GM19025 (cell line): Measurements from ENCODE around the gene CSTF1.

ENCODE experiments used
- ATAC-seq: cut with Tn5 transposase; IDR thresholded peaks from one replicate; pipeline ENCODE4 v1.9.1; 2021; ENCODE audit warnings: mild to moderate bottlenecking, low read depth, moderate library complexity; ENCODE audit not compliant: unreplicated experiment

CSTF1 gene

GRCh38 chr20:56426026-56426425, 33.6 kb downstream of the CSTF1 start:
- ATAC-seq = no peak

GRCh38 chr20:56426926-56427325, 34.5 kb downstream of the CSTF1 start:
- ATAC-seq = no peak

GRCh38 chr20:56427797-56428196, 35.4 kb downstream of the CSTF1 start:
- ATAC-seq = no peak

GRCh38 chr20:56428410-56428809, 36.0 kb downstream of the CSTF1 start:
- no peak for ATAC-seq

- ATAC-seq = no peak
These were observed 36.4 kb downstream of the CSTF1 start for GRCh38 chr20:56428881-56429280.

- ATAC-seq = no peak
These were observed 37.1 kb downstream of the CSTF1 start for GRCh38 chr20:56429502-56429901.

- no peak for ATAC-seq
These were observed 37.5 kb downstream of the CSTF1 start for GRCh38 chr20:56429941-56430340.

- ATAC-seq = no peak
These were observed 38.0 kb downstream of the CSTF1 start for GRCh38 chr20:56430461-56430860.

GRCh38 chr20:56430957-56431356, 38.5 kb downstream of the CSTF1 start:
- ATAC-seq = no peak

- no peak for ATAC-seq
These were observed 39.0 kb downstream of the CSTF1 start for GRCh38 chr20:56431471-56431870.

GRCh38 chr20:56433221-56433879, 40.9 kb downstream of the CSTF1 start:
- no peak for ATAC-seq

GRCh38 chr20:56433880-56434255, 41.4 kb downstream of the CSTF1 start:
- ATAC-seq = no peak

GRCh38 chr20:56437196-56437960, 44.9 kb downstream of the CSTF1 start:
- no peak for ATAC-seq

GRCh38 chr20:56438284-56438683, 45.8 kb downstream of the CSTF1 start:
- ATAC-seq = no peak

- no peak for ATAC-seq
These were observed 47.4 kb downstream of the CSTF1 start for GRCh38 chr20:56439771-56440291.

- peak; percentile 59 for ATAC-seq
These were observed 48.0 kb downstream of the CSTF1 start for GRCh38 chr20:56440346-56441007.

- ATAC-seq = no peak
These were observed 50.2 kb downstream of the CSTF1 start for GRCh38 chr20:56442389-56443365.

- no peak for ATAC-seq
These were observed 51.5 kb downstream of the CSTF1 start for GRCh38 chr20:56443654-56444540.

GRCh38 chr20:56445130-56445529, 52.7 kb downstream of the CSTF1 start:
- no peak for ATAC-seq
